Stimulated activated CD4-positive, alpha-beta T cell treated with anti-CD3 and anti-CD28 coated beads, Interleukin-2, amount 100 ng/mL, for 4 hours (primary cell): Measurements from ENCODE around the gene POMGNT1.
"Not testable (repeated sequence)": the region's sequence is repeated elsewhere in the genome, so short reads cannot be mapped to it uniquely, and the experiment has no call there.

Experiments
- DNase-seq: peaks from one replicate; pipeline ENCODE4 v3.0.0-alpha.2; 2020; ENCODE audit warnings: low read depth

The POMGNT1 gene

GRCh38 chr1:46197964-46198811 lies at the start of gene POMGNT1:
TSS of gene POMGNT1 (minus strand) at chr1:46198434. CDS start at chr1:46197821, 613 bp downstream.
- peak; percentile 58 for DNase-seq

GRCh38 chr1:46247436-46248121 lies 49.3 kb upstream of the POMGNT1 start, which contains the start of gene RAD54L:
TSS of gene RAD54L (plus strand) at chr1:46247763. CDS start at chr1:46248406, 643 bp downstream.
- peak; percentile 96 for DNase-seq

- DNase-seq: peak; percentile 50
Measured at GRCh38 chr1:46246548-46247435, 48.6 kb upstream of the POMGNT1 start.

GRCh38 chr1:46246136-46246535 lies 47.9 kb upstream of the POMGNT1 start:
- DNase-seq: not testable (repeated sequence)

- no peak for DNase-seq
Measured at GRCh38 chr1:46244656-46245371, 46.6 kb upstream of the POMGNT1 start.

- DNase-seq: not testable (repeated sequence)
Measured at GRCh38 chr1:46243831-46244230, 45.6 kb upstream of the POMGNT1 start.

- no peak for DNase-seq
Measured at GRCh38 chr1:46242918-46243317, 44.7 kb upstream of the POMGNT1 start.

GRCh38 chr1:46241733-46242132 lies 43.5 kb upstream of the POMGNT1 start:
- DNase-seq: not testable (repeated sequence)

GRCh38 chr1:46238865-46239264 lies 40.6 kb upstream of the POMGNT1 start:
- not testable (repeated sequence) for DNase-seq

GRCh38 chr1:46236882-46237281 lies 38.6 kb upstream of the POMGNT1 start:
- no peak for DNase-seq

- DNase-seq: not testable (repeated sequence)
Measured at GRCh38 chr1:46231231-46231630, 33.0 kb upstream of the POMGNT1 start.

- no peak for DNase-seq
Measured at GRCh38 chr1:46224966-46225365, 26.7 kb upstream of the POMGNT1 start.

- peak; percentile 41 for DNase-seq
Measured at GRCh38 chr1:46223472-46223943, 25.3 kb upstream of the POMGNT1 start.

- DNase-seq: not testable (repeated sequence)
Measured at GRCh38 chr1:46223055-46223454, 24.8 kb upstream of the POMGNT1 start.

GRCh38 chr1:46221749-46222148 lies 23.5 kb upstream of the POMGNT1 start:
- no peak for DNase-seq

GRCh38 chr1:46220808-46221207 lies 22.6 kb upstream of the POMGNT1 start:
- no peak for DNase-seq

- no peak for DNase-seq
Measured at GRCh38 chr1:46219551-46220520, 21.6 kb upstream of the POMGNT1 start.

GRCh38 chr1:46218443-46218842 lies 20.2 kb upstream of the POMGNT1 start:
- DNase-seq: no peak

- DNase-seq: no peak
Measured at GRCh38 chr1:46215504-46215903, 17.3 kb upstream of the POMGNT1 start.

- DNase-seq: no peak
Measured at GRCh38 chr1:46211051-46211450, 12.8 kb upstream of the POMGNT1 start.
